Measurements from ENCODE around the gene CCDC169.

- TF ChIP-seq CTCF (conservative IDR thresholded peaks at IDR 0.05; ENCODE audit: low read length), result no peak
- TF ChIP-seq EZH2phosphoT487 (IDR thresholded peaks at IDR 0.05; ENCODE audit: borderline replicate concordance), result no peak
These were observed 46.1 kb downstream of the CCDC169 start for GRCh38 chr13:36251526-36251925.

All from Loucy (cell line).